Inflammatory macrophage (primary cell): Measurements from ENCODE around the gene DCLK1.

Experiments
- DNase-seq, 2 donors: peaks; one replicate each; pipeline ENCODE4 v3.0.0-alpha.2; 2020 to 2022

The DCLK1 gene

GRCh38 chr13:35936246-35936978, 194.8 kb downstream of the DCLK1 start:
- DNase-seq = no peak

GRCh38 chr13:35930665-35931631, 200.2 kb downstream of the DCLK1 start:
- DNase-seq = no peak

GRCh38 chr13:35927567-35928021, 203.6 kb downstream of the DCLK1 start:
- no peak for DNase-seq

- DNase-seq = no peak
Measured at GRCh38 chr13:35926859-35927530, 204.2 kb downstream of the DCLK1 start.

- DNase-seq = no peak
Measured at GRCh38 chr13:35925669-35926068, 205.5 kb downstream of the DCLK1 start.

GRCh38 chr13:35923347-35923746, 207.8 kb downstream of the DCLK1 start:
- no peak for DNase-seq

GRCh38 chr13:35920816-35921215, 210.4 kb downstream of the DCLK1 start:
- no peak for DNase-seq

- DNase-seq = no peak
Measured at GRCh38 chr13:35917942-35918645, 213.1 kb downstream of the DCLK1 start.

GRCh38 chr13:35917252-35917941, 213.8 kb downstream of the DCLK1 start:
- DNase-seq = no peak

- no peak for DNase-seq
Measured at GRCh38 chr13:35916146-35916545, 215.0 kb downstream of the DCLK1 start.

GRCh38 chr13:35914662-35915061, 216.5 kb downstream of the DCLK1 start:
- DNase-seq = no peak

- no peak for DNase-seq
Measured at GRCh38 chr13:35912841-35913240, 218.3 kb downstream of the DCLK1 start.

- no peak for DNase-seq
Measured at GRCh38 chr13:35909837-35910540, 221.2 kb downstream of the DCLK1 start.

GRCh38 chr13:35909091-35909490, 222.1 kb downstream of the DCLK1 start:
- no peak for DNase-seq

GRCh38 chr13:35908226-35908625, 223.0 kb downstream of the DCLK1 start:
- DNase-seq = no peak

GRCh38 chr13:35906636-35907035, 224.5 kb downstream of the DCLK1 start:
- DNase-seq = no peak

- no peak for DNase-seq
Measured at GRCh38 chr13:35903075-35903474, 228.1 kb downstream of the DCLK1 start.

- no peak for DNase-seq
Measured at GRCh38 chr13:35898041-35898440, 233.1 kb downstream of the DCLK1 start.

- no peak for DNase-seq
Measured at GRCh38 chr13:35894636-35895035, 236.5 kb downstream of the DCLK1 start.

- DNase-seq = no peak
Measured at GRCh38 chr13:35892837-35893814, 238.1 kb downstream of the DCLK1 start.
